HG03045 (cell line): ENCODE data around the gene CLSTN2.

Experiments
- ATAC-seq: cut with Tn5 transposase; IDR thresholded peaks from one replicate; pipeline ENCODE4 v1.9.1; 2021; ENCODE audit warnings: mild to moderate bottlenecking, moderate library complexity; ENCODE audit not compliant: unreplicated experiment

Gene CLSTN2

DNA sequence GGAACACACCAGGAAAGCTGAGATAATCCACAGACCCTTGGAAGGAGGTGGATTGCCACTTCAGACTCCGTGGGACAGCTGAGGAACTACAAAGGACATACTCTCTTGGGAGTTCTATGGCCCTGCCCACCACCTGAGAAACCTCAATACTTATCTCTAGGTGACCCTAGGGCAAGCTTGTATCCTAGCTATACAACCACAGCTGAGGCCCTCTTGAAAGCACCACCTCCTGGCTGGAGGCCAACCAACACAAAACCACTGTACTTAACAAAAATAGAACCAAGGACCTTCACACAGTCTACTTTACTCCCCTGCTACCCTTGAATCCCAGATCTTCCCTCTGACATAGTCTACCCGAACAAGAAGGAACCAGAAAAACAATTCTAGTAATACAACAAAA is 682.1 kb downstream of the CLSTN2 start:
- no peak for ATAC-seq

DNA sequence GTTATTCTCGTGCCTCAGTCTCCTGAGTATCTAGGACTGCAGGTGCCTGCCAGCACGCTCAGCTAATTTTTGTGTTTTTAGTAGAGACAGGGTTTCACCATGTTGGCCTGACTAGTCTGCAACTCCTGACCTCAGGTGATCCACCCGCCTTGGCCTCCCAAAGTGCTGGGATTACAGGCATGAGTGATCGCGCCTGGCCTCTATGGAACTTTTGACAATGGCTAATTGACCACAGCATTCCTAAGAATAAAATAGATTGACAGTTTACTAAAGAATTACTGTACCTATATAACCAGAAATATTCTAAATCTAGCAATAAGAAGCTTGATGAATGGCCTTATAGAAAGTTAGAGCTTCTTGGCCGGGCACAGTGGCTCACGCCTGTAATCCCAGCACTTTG is 691.9 kb downstream of the CLSTN2 start:
- ATAC-seq: no peak
